HCT116 (cell line): ENCODE measurements around the gene MGAT4A. TPM values are rescaled to one million over a fixed set of nuclear protein-coding genes. Genes with fewer than 3 reads are reported as not detected.

Experiments used
- ATAC-seq: fragments of 200-7000 bp; cut with Tn5 transposase; 2 replicates; pipeline ENCODE4 v1.9.1; 2020; ENCODE audit warnings: mild to moderate bottlenecking, moderate library complexity
- BruUV-seq: library from RNA; stranded (reverse); fragments of 400-500 nt; replicated peaks from 2 replicates; lab custom pipeline; 2021; lab: Mats Ljungman, UMichigan
- CTCF ChIA-PET: fragments of 300-600 bp; sonication (Branson Sonifier 250); formaldehyde crosslinking; loops from one replicate; lab custom pipeline; 2021; ENCODE audit warnings: antibody characterized with exemption; lab: Charles Lee
- POLR2A ChIA-PET: fragments of 300-600, 350-600 bp; sonication (Branson Sonifier 250); formaldehyde crosslinking; loops from one replicate; lab custom pipeline; 2021; ENCODE audit warnings: antibody characterized with exemption; lab: Charles Lee
- RAD21 ChIA-PET, 2 experiments: fragments of 300-600 bp; sonication (Branson Sonifier 250); formaldehyde crosslinking; loops; one replicate each; lab custom pipeline; 2023; ENCODE audit warnings: low total read pairs in 2 of 2; ENCODE audit not compliant: uncharacterized antibody in 2 of 2, unreplicated experiment in 2 of 2, low non-redundant PET in 1 of 2; lab: Charles Lee
- DNase-seq: peaks from one replicate; pipeline ENCODE4 v3.0.0-alpha.2; 2010; ENCODE audit warnings: low read depth, low spot score
- H2AFZ ChIP-seq: fragments of 200-600 bp; shearing (Covaris generic), sonication (generic); 2 replicates; pipeline ENCODE4 v1.6.1; 2017; ENCODE audit warnings: low read depth, mixed run types, mixed read lengths, antibody characterized with exemption, low read length; ENCODE audit not compliant: poor library complexity, severe bottlenecking
- H3K27ac ChIP-seq: 2 replicates; pipeline ENCODE4 v1.5.1; 2012; ENCODE audit warnings: low read depth, low read length
- H3K27me3 ChIP-seq: fragments of 200-600 bp; sonication (generic); 2 replicates; pipeline ENCODE4 v1.6.1; 2016; ENCODE audit warnings: mixed run types, low read length, mixed read lengths; ENCODE audit not compliant: insufficient read depth
- H3K36me3 ChIP-seq, 2 experiments: fragments of 200-500 bp in 1 of 2; fragments of 200-600 bp in 1 of 2; sonication (Bioruptor generic) in 1 of 2; sonication (generic) in 1 of 2; 2 replicates each; pipeline versions ENCODE4 v1.5.1 to v1.6.1; 2014 to 2016; ENCODE audit warnings: low read length in 2 of 2, inconsistent platforms in 1 of 2, mixed read lengths in 1 of 2, mixed run types in 1 of 2; ENCODE audit not compliant: insufficient read depth in 2 of 2, control insufficient read depth in 1 of 2
- H3K4me1 ChIP-seq, 2 experiments: fragments of 200-600 bp in 1 of 2; sonication (generic) in 1 of 2; 2 replicates each; pipeline versions ENCODE4 v1.5.1 to v1.6.1; 2012 to 2017; ENCODE audit warnings: low read length in 2 of 2, inconsistent platforms in 1 of 2, mild to moderate bottlenecking in 1 of 2, mixed read lengths in 1 of 2, mixed run types in 1 of 2, moderate library complexity in 1 of 2; ENCODE audit not compliant: insufficient read depth in 2 of 2, control insufficient read depth in 1 of 2
- H3K4me2 ChIP-seq: fragments of 200-600 bp; sonication (generic); 2 replicates; pipeline ENCODE4 v1.6.1; 2017; ENCODE audit warnings: mixed run types, low read length, mixed read lengths
- H3K4me3 ChIP-seq, 2 experiments: fragments of 200-600 bp in 1 of 2; sonication (generic) in 1 of 2; replicated peaks in 1 of 2; 2 replicates each; pipeline ENCODE4 v1.5.1; 2011 to 2016; ENCODE audit warnings: low read length in 2 of 2, control low read depth in 1 of 2, low read depth in 1 of 2, mild to moderate bottlenecking in 1 of 2, mixed read lengths in 1 of 2, mixed run types in 1 of 2
- H3K79me2 ChIP-seq: fragments of 200-600 bp; sonication (generic); 2 replicates; pipeline ENCODE4 v1.6.1; 2017; ENCODE audit warnings: mild to moderate bottlenecking, mixed run types, low read length, moderate library complexity, mixed read lengths; ENCODE audit not compliant: insufficient read depth
- H3K9ac ChIP-seq: fragments of 200-600 bp; sonication (generic); 2 replicates; pipeline ENCODE4 v1.6.1; 2016; ENCODE audit warnings: low read length, mixed read lengths
- H3K9me2 ChIP-seq: fragments of 200-600 bp; sonication (generic), shearing (Covaris generic); 2 replicates; pipeline ENCODE4 v1.6.1; 2017; ENCODE audit warnings: mixed run types, mild to moderate bottlenecking, moderate library complexity; ENCODE audit not compliant: insufficient read depth
- H3K9me3 ChIP-seq, 2 experiments: fragments of 200-500 bp in 1 of 2; fragments of 200-600 bp in 1 of 2; sonication (Bioruptor generic) in 1 of 2; sonication (generic) in 1 of 2; 2 replicates each; pipeline ENCODE4 v1.6.1; 2014 to 2017; ENCODE audit warnings: low read length in 2 of 2, mixed read lengths in 2 of 2, inconsistent platforms in 1 of 2, low read depth in 1 of 2, mild to moderate bottlenecking in 1 of 2, mixed run types in 1 of 2, moderate library complexity in 1 of 2; ENCODE audit not compliant: control insufficient read depth in 1 of 2, insufficient read depth in 1 of 2
- H4K20me1 ChIP-seq: fragments of 200-600 bp; sonication (generic), shearing (Covaris generic); 2 replicates; pipeline ENCODE4 v1.6.1; 2017; ENCODE audit warnings: mixed run types, mild to moderate bottlenecking, moderate library complexity; ENCODE audit not compliant: insufficient read depth
- CBX3 ChIP-seq: IDR thresholded peaks from 2 replicates; pipeline ENCODE4 v1.6.1; 2012; ENCODE audit warnings: low read depth
- CEBPB ChIP-seq: IDR thresholded peaks from 2 replicates; pipeline ENCODE4 v1.6.1; 2012; ENCODE audit warnings: low read depth
- EZH2phosphoT487 ChIP-seq: fragments of 200-600 bp; IDR thresholded peaks from 2 replicates; pipeline ENCODE4 v1.6.1; 2018; ENCODE audit warnings: antibody characterized with exemption, borderline replicate concordance
- POLR2A ChIP-seq: IDR thresholded peaks from 2 replicates; pipeline ENCODE4 v1.7.0; 2011; ENCODE audit warnings: borderline replicate concordance; ENCODE audit not compliant: insufficient read depth, insufficient read length; ENCODE audit errors: extremely low read depth
- SIN3A ChIP-seq: IDR thresholded peaks from 2 replicates; pipeline ENCODE4 v1.6.1; 2012; ENCODE audit warnings: low read depth
- SP1 ChIP-seq: IDR thresholded peaks from 2 replicates; pipeline ENCODE4 v1.6.1; 2012; ENCODE audit warnings: low read depth
- SRF ChIP-seq: IDR thresholded peaks from 2 replicates; pipeline ENCODE4 v1.6.1; 2012; ENCODE audit warnings: low read depth
- ZFX ChIP-seq: fragments of 450-650 bp; IDR thresholded peaks from 2 replicates; pipeline ENCODE4 v1.6.1; 2017
- intact Hi-C: fragments of 100-400 bp; cut with micrococcal nuclease; formaldehyde crosslinking; loops from 2 replicates; pipeline ENCODE4 v1.10.0; 2022
- total RNA-seq: library from RNA; stranded (reverse); gene quantifications from one replicate; pipeline ENCODE4 v1.2.1, GENCODE V29; 2021; ENCODE audit not compliant: unreplicated experiment
- TF ChIP-seq, protein P1 (sequence below), 3 experiments: fragments of 200-600 bp in 1 of 3; sonication (generic) in 1 of 3; IDR thresholded peaks in 2 of 3; conservative IDR thresholded peaks in 1 of 3; 2 replicates each; pipeline ENCODE4 v1.5.1; 2012 to 2017; ENCODE audit warnings: low read depth in 2 of 3, low read length in 2 of 3, antibody characterized with exemption in 1 of 3, borderline replicate concordance in 1 of 3, control low read depth in 1 of 3, mild to moderate bottlenecking in 1 of 3, mixed read lengths in 1 of 3, mixed run types in 1 of 3, moderate library complexity in 1 of 3; ENCODE audit not compliant: insufficient read depth in 1 of 3
- TF ChIP-seq, protein P2 (sequence below): IDR thresholded peaks from 2 replicates; pipeline ENCODE4 v1.6.1; 2011; ENCODE audit warnings: mild to moderate bottlenecking, low read length, moderate library complexity; ENCODE audit not compliant: insufficient replicate concordance; ENCODE audit errors: extremely low read depth
- TF ChIP-seq, protein P3 (sequence below): IDR thresholded peaks from 2 replicates; pipeline ENCODE4 v1.6.1; 2012

The MGAT4A gene
- total RNA-seq, 1 experiment from 2014 or later, result 10.2 TPM

GRCh38 chr2:98746426-98746825 lies 15.5 kb upstream of the MGAT4A start:
- no peaks in the 10 kb centered on the region for H3K9me3 ChIP-seq
- no peak overlapping the region for H3K9ac ChIP-seq
- peaks cover 0 to 4% of the 10 kb centered on the region in 2 experiments; a peak in 1 of 4 replicates for H3K4me1 ChIP-seq
- ATAC-seq, result no peak
- H3K79me2 ChIP-seq, result no peaks in the 10 kb centered on the region
- H3K36me3 ChIP-seq, result no peaks in the 10 kb centered on the region
- no peaks in the 10 kb centered on the region for H3K9me2 ChIP-seq
- H4K20me1 ChIP-seq, result no peaks in the 10 kb centered on the region
- POLR2A ChIA-PET, result no interaction called here
- H3K4me2 ChIP-seq, result no peak overlapping the region
- intact Hi-C loops, result no loop called here
- no peak for TF ChIP-seq EZH2phosphoT487
- TF ChIP-seq, protein P1, sequence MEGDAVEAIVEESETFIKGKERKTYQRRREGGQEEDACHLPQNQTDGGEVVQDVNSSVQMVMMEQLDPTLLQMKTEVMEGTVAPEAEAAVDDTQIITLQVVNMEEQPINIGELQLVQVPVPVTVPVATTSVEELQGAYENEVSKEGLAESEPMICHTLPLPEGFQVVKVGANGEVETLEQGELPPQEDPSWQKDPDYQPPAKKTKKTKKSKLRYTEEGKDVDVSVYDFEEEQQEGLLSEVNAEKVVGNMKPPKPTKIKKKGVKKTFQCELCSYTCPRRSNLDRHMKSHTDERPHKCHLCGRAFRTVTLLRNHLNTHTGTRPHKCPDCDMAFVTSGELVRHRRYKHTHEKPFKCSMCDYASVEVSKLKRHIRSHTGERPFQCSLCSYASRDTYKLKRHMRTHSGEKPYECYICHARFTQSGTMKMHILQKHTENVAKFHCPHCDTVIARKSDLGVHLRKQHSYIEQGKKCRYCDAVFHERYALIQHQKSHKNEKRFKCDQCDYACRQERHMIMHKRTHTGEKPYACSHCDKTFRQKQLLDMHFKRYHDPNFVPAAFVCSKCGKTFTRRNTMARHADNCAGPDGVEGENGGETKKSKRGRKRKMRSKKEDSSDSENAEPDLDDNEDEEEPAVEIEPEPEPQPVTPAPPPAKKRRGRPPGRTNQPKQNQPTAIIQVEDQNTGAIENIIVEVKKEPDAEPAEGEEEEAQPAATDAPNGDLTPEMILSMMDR (IDR thresholded peaks at IDR 0.05 in 2 of 3, conservative IDR thresholded peaks at IDR 0.05 in 1 of 3; ENCODE audit: borderline replicate concordance in 1 of 3, insufficient read depth in 1 of 3, low read depth in 2 of 3, low read length in 2 of 3), result no peak
- no peak for TF ChIP-seq ZFX
- H3K4me3 ChIP-seq, result no peak overlapping the region
- H3K27me3 ChIP-seq, result no peaks in the 10 kb centered on the region
- no peak overlapping the region for H3K27ac ChIP-seq
- H2AFZ ChIP-seq, result no peak overlapping the region
- no TSS peak for BruUV-seq
- CTCF ChIA-PET, result no interaction called here
- RAD21 ChIA-PET, result no interaction called here
- DNase-seq, result no peak

DNA sequence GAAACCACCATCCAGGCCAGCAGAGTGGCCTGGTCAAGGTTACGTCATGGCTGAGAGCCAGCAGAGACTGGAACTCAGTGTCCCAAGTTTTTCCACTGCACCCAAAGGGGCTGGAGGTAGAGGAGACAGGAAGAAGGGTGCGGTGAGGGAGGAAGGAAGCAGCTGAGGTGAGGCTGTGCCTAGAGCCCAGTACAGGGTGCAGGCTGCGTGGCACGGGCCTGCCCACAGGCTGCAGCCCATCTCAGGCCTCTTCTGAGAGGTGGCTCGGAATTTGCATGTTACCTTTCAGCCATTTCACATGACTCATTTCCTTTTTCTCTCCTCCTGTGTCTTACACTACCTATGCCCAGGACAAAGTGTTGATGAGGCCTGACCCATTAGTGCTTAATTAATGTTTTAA lies 13.7 kb upstream of the MGAT4A start:
- Histone ChIP-seq H3K27me3 (no peaks in the 10 kb centered on the region), H3K27ac (no peak overlapping the region), H3K4me2 (no peak overlapping the region), H3K9ac (no peak overlapping the region), H3K36me3 (no peaks in the 10 kb centered on the region), H3K4me1 (peaks cover 0 to 4% of the 10 kb centered on the region in 2 experiments; a peak in 1 of 4 replicates), H4K20me1 (no peaks in the 10 kb centered on the region), H3K9me2 (no peaks in the 10 kb centered on the region), H3K4me3 (no peak overlapping the region), H3K79me2 (no peaks in the 10 kb centered on the region), H3K9me3 (no peaks in the 10 kb centered on the region), H2AFZ (no peak overlapping the region)
- CTCF ChIA-PET, result no interaction called here
- ATAC-seq (no peak), DNase-seq (no peak)
- POLR2A ChIA-PET, result no interaction called here
- RAD21 ChIA-PET, result no interaction called here
- no TSS peak for BruUV-seq
- intact Hi-C loops, result no loop called here
- TF ChIP-seq POLR2A (no peak), SIN3A (no peak), SP1 (no peak), SRF (no peak), CEBPB (no peak), CBX3 (no peak), EZH2phosphoT487 (no peak)
- TF ChIP-seq, protein P2, sequence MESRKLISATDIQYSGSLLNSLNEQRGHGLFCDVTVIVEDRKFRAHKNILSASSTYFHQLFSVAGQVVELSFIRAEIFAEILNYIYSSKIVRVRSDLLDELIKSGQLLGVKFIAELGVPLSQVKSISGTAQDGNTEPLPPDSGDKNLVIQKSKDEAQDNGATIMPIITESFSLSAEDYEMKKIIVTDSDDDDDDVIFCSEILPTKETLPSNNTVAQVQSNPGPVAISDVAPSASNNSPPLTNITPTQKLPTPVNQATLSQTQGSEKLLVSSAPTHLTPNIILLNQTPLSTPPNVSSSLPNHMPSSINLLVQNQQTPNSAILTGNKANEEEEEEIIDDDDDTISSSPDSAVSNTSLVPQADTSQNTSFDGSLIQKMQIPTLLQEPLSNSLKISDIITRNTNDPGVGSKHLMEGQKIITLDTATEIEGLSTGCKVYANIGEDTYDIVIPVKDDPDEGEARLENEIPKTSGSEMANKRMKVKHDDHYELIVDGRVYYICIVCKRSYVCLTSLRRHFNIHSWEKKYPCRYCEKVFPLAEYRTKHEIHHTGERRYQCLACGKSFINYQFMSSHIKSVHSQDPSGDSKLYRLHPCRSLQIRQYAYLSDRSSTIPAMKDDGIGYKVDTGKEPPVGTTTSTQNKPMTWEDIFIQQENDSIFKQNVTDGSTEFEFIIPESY, result no peak
- TF ChIP-seq, protein P3, sequence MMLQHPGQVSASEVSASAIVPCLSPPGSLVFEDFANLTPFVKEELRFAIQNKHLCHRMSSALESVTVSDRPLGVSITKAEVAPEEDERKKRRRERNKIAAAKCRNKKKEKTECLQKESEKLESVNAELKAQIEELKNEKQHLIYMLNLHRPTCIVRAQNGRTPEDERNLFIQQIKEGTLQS, result no peak
- TF ChIP-seq, protein P1 (IDR thresholded peaks at IDR 0.05 in 2 of 3, conservative IDR thresholded peaks at IDR 0.05 in 1 of 3; ENCODE audit: borderline replicate concordance in 1 of 3, insufficient read depth in 1 of 3, low read depth in 2 of 3, low read length in 2 of 3), result no peak
